Brain microvascular endothelial cell (primary cell): ENCODE data around the gene DNAH14.

ENCODE experiments used
- DNase-seq: peaks from one replicate; pipeline ENCODE4 v3.0.0-alpha.2; 2020
- H3K27ac ChIP-seq: fragments of 250-450 bp; sonication (Bioruptor Pico); 2 replicates; pipeline ENCODE4 v1.5.1; 2020; ENCODE audit warnings: mild to moderate bottlenecking, moderate library complexity
- H3K27me3 ChIP-seq: fragments of 250-450 bp; sonication (Bioruptor Pico); replicated peaks from 2 replicates; pipeline ENCODE4 v1.5.1; 2020; ENCODE audit warnings: mild to moderate bottlenecking
- H3K36me3 ChIP-seq: fragments of 250-450 bp; sonication (Bioruptor Pico); replicated peaks from 2 replicates; pipeline ENCODE4 v1.5.1; 2020; ENCODE audit warnings: mild to moderate bottlenecking
- H3K4me3 ChIP-seq: 2 replicates; pipeline ENCODE4 v1.5.1; 2011; ENCODE audit warnings: low read depth, mild to moderate bottlenecking, control low read depth, low read length, moderate library complexity
- CTCF ChIP-seq: IDR thresholded peaks from 2 replicates; pipeline ENCODE4 v1.5.1; 2011; ENCODE audit warnings: low read depth, mild to moderate bottlenecking, moderate library complexity, low read length, control low read depth, inconsistent platforms; ENCODE audit errors: missing control alignments
- in situ Hi-C: cut with HindIII; loops from 2 replicates; pipeline ENCODE4 v1.10.0; 2017; ENCODE audit warnings: low sequenced_read_pairs, low pct_ligation_motif_present

Gene DNAH14

GRCh38 chr1:225437710-225438437 lies 508.4 kb downstream of the DNAH14 start:
- in situ Hi-C loops = no loop called here
- H3K27me3 ChIP-seq = no peaks in the 10 kb centered on the region
- no peak for DNase-seq
- H3K36me3 ChIP-seq = no peaks in the 10 kb centered on the region
- H3K4me3 ChIP-seq = no peak overlapping the region
- peak; percentile 82 for TF ChIP-seq CTCF
- no peak overlapping the region for H3K27ac ChIP-seq

GRCh38 chr1:225440380-225441221 lies 511.1 kb downstream of the DNAH14 start:
- Histone ChIP-seq H3K27me3 (no peaks in the 10 kb centered on the region), H3K27ac (no peak overlapping the region), H3K4me3 (no peak overlapping the region), H3K36me3 (no peaks in the 10 kb centered on the region)
- no peak for DNase-seq
- in situ Hi-C loops = no loop called here
- TF ChIP-seq CTCF = no peak

GRCh38 chr1:225441314-225442122 lies 512.0 kb downstream of the DNAH14 start:
- TF ChIP-seq CTCF = peak; percentile 66
- Histone ChIP-seq H3K27ac (no peak overlapping the region), H3K36me3 (no peaks in the 10 kb centered on the region), H3K4me3 (no peak overlapping the region), H3K27me3 (no peaks in the 10 kb centered on the region)
- DNase-seq = no peak
- in situ Hi-C loops = no loop called here

GRCh38 chr1:225442123-225442505 lies 512.6 kb downstream of the DNAH14 start:
- H3K27me3 ChIP-seq = no peaks in the 10 kb centered on the region
- DNase-seq = no peak
- no peaks in the 10 kb centered on the region for H3K36me3 ChIP-seq
- no peak overlapping the region for H3K27ac ChIP-seq
- in situ Hi-C loops = no loop called here
- no peak overlapping the region for H3K4me3 ChIP-seq
- TF ChIP-seq CTCF = no peak

GRCh38 chr1:225445639-225446594 lies 516.4 kb downstream of the DNAH14 start:
- peak overlapping the region; percentile 16 for H3K27ac ChIP-seq
- no peaks in the 10 kb centered on the region for H3K27me3 ChIP-seq
- no peak for TF ChIP-seq CTCF
- H3K36me3 ChIP-seq = no peaks in the 10 kb centered on the region
- no peak overlapping the region for H3K4me3 ChIP-seq
- DNase-seq = no peak
- in situ Hi-C loops = no loop called here
